Pancreas (tissue), 10 donors: ENCODE data around the gene PDLIM5. TPM values are rescaled to one million over a fixed set of nuclear protein-coding genes. Genes with fewer than 3 reads are reported as not detected.

Experiments
- ATAC-seq, 4 donors: fragments of 200-7000 bp; cut with Tn5 transposase; one replicate each; pipeline versions ENCODE4 v1.8.0 to v1.9.1; 2020; ENCODE audit warnings: mild to moderate bottlenecking in 4 of 4, moderate library complexity in 4 of 4
- DNase-seq, 6 donors: peaks; one replicate each; pipeline ENCODE4 v3.0.0-alpha.2; 2020
- FAIRE-seq: peaks from 2 replicates; lab custom pipeline; 2012; peaks lifted over from hg19 to GRCh38; lab: Jason Lieb, UNC
- H3K27ac ChIP-seq, 4 donors: fragments of 200-600 bp; sonication (generic); 1 replicate in 3 of 4; 2 replicates in 1 of 4; pipeline versions ENCODE4 v1.5.0 to v1.8.0; 2020
- H3K27me3 ChIP-seq, 4 donors: fragments of 200-600 bp; one replicate each; pipeline ENCODE4 v1.8.0; 2021
- H3K36me3 ChIP-seq, 3 donors: fragments of 200-600 bp; sonication (generic) in 1 of 3; one replicate each; pipeline versions ENCODE4 v1.5.0 to v1.8.0; 2020 to 2021
- H3K4me1 ChIP-seq, 3 donors: fragments of 200-600 bp; one replicate each; pipeline ENCODE4 v1.8.0; 2021
- H3K4me3 ChIP-seq, 4 donors: fragments of 200-600 bp; sonication (generic) in 2 of 4; one replicate each; pipeline versions ENCODE4 v1.5.0 to v1.8.0; 2020 to 2021
- H3K9me3 ChIP-seq, 4 donors: fragments of 200-600 bp; one replicate each; pipeline ENCODE4 v1.8.0; 2021
- WGBS, 2 donors: extraction: QIAGEN DNeasy Blood & Tissue Kit; methylation state at CpG; one replicate each; pipeline ENCODE4 v1.1.7; 2013; 5-methylcytosine and 5-hydroxymethylcytosine counted together
- intact Hi-C, 3 donors: fragments of 100-400 bp; cut with DNase I; formaldehyde crosslinking; loops; one replicate each; pipeline versions ENCODE4 v1.11.1 to v1.14.2; 2022
- polyA plus RNA-seq, 2 donors: library from polyadenylated mRNA; stranded (reverse); fragments of 200-250 nt; gene quantifications; one replicate each; pipeline ENCODE4 v1.2.3, GENCODE V29; 2013
- total RNA-seq, 6 donors: library from RNA; stranded (reverse); fragmentation: NEBNext Ultra II Directional in 4 of 6; extraction: Animal tissue kit (Norgen Biotek cat#: 25700) in 4 of 6; gene quantifications; one replicate each; pipeline versions ENCODE4 v1.2.1 to v1.2.4, GENCODE V29; 2021 to 2023
- TF ChIP-seq, protein P1 (sequence below), 4 donors: fragments of 200-600 bp; sonication (generic) in 3 of 4; IDR thresholded peaks; one replicate each; pipeline versions ENCODE4 v1.5.0 to v1.8.0; 2021; ENCODE audit warnings: antibody characterized with exemption in 4 of 4
- donor health status: healthy with polysubstance abuse.
- donor health status: DM: no; HTN: no; CAD: no; lungs with moderate emphysema.
- donor health status: DM: no; HTN: no; CAD: no.
- donor health status: control.
- donor health status: control.
- donor health status: Bipolar disorder and iron deficiency.
- donor health status: DM: yes; HTN: yes; CAD: no.
- donor health status: DM: no; HTN: no; CAD: no.
- donor health status: DM: no; HTN: no; CAD: no.
- donor health status: DM: yes; HTN: yes; CAD: no.

Gene PDLIM5
- total and polyA plus RNA-seq, 8 donors, result 13.2 to 99.0 (median 49.8) TPM

DNA sequence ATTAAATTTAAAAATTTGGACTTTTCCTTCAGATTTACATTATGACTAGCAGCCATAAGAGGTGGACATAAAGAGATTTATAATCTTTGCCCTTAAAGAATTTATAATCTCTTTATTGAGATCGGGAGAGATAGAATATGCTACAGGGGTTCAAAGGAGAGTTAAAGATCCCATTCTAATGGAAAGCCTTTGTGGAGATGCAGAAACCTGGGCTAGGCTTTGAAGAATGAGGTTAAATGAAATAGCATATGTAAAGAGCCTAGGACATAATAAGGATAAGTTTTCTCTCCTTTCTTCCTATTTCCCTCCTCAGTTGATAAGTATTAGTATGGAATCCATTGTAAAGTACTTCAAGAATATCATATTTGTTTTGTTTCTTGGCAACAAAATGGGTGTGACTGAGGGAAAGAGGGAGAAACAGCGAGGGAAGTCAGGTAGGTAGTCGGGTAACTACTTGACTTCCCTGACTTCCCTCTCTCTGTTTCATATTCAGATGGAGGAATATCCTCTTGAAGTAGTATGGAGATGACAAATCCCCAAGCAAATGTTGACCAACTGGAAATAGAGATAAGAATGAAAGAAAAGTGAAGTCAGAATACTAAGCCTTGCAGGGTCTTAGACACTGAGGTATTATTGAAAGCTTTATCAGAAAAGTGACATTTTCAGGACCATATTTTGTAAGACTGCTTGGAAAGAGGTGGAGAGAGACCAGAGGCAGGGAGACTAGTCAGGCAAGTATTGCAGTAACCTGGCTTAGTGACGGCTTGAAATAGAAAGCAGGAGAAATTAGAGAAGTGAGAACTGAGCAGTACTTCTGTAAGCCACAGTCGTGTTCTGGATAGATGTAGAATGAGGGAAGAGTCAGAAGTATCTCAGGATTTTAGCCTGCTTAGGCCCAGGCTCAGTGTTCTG lies 82.9 kb downstream of the PDLIM5 start:
- TF ChIP-seq, protein P1, sequence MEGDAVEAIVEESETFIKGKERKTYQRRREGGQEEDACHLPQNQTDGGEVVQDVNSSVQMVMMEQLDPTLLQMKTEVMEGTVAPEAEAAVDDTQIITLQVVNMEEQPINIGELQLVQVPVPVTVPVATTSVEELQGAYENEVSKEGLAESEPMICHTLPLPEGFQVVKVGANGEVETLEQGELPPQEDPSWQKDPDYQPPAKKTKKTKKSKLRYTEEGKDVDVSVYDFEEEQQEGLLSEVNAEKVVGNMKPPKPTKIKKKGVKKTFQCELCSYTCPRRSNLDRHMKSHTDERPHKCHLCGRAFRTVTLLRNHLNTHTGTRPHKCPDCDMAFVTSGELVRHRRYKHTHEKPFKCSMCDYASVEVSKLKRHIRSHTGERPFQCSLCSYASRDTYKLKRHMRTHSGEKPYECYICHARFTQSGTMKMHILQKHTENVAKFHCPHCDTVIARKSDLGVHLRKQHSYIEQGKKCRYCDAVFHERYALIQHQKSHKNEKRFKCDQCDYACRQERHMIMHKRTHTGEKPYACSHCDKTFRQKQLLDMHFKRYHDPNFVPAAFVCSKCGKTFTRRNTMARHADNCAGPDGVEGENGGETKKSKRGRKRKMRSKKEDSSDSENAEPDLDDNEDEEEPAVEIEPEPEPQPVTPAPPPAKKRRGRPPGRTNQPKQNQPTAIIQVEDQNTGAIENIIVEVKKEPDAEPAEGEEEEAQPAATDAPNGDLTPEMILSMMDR (IDR thresholded peaks at IDR 0.05), result no peak
- Histone ChIP-seq H3K27ac (peak overlapping the region in 2 of 4 donors; percentile 50 to 71), H3K27me3 (no peaks in the 10 kb centered on the region), H3K36me3 (no peaks in the 10 kb centered on the region), H3K4me1 (peaks cover 20 to 69% (median 53%) of the 10 kb centered on the region in 3 donors), H3K4me3 (no peak overlapping the region), H3K9me3 (no peaks in the 10 kb centered on the region)
- WGBS, 2 donors, result 28 to 34% methylated on average over 5 of the region's 5 CpGs
- no peak for DNase-seq
- intact Hi-C loops, result no loop called here
- ATAC-seq, result peak; percentile 48 to 76 (median 68)
- peak; percentile 20 for FAIRE-seq

DNA sequence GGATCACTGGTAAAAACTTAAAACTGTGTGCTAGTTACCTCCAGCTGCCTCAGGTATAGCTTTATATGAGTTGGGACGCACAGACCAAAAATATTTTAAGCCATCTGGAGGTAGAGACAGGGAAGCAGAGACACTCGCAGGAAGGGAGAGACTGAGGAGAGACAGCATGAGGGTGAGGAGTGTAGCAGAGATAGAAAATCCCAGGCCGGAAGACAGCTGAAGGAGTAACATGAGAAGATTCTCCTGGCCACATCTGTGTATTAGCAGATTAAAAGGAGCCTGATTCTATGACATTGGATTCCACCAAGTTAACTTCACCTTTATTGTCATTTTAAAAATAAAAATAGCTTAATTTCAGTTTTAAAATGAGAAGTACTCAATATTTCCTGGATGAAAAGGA lies 84.3 kb downstream of the PDLIM5 start:
- intact Hi-C loops, result no loop called here
- H3K4me1 ChIP-seq, result peaks cover 15 to 57% (median 42%) of the 10 kb centered on the region in 3 donors
- no peak overlapping the region for H3K4me3 ChIP-seq
- WGBS, 2 donors, result 83 to 87% methylated on average over 3 of the region's 3 CpGs
- DNase-seq (no peak), ATAC-seq (peak in 1 of 4 donors; percentile 8), FAIRE-seq (no peak)
- H3K27me3 ChIP-seq, result no peaks in the 10 kb centered on the region
- no peaks in the 10 kb centered on the region for H3K9me3 ChIP-seq
- TF ChIP-seq, protein P1 (IDR thresholded peaks at IDR 0.05), result no peak
- H3K27ac ChIP-seq, result peak overlapping the region in 2 of 4 donors; percentile 50 to 51
- H3K36me3 ChIP-seq, result no peaks in the 10 kb centered on the region

DNA sequence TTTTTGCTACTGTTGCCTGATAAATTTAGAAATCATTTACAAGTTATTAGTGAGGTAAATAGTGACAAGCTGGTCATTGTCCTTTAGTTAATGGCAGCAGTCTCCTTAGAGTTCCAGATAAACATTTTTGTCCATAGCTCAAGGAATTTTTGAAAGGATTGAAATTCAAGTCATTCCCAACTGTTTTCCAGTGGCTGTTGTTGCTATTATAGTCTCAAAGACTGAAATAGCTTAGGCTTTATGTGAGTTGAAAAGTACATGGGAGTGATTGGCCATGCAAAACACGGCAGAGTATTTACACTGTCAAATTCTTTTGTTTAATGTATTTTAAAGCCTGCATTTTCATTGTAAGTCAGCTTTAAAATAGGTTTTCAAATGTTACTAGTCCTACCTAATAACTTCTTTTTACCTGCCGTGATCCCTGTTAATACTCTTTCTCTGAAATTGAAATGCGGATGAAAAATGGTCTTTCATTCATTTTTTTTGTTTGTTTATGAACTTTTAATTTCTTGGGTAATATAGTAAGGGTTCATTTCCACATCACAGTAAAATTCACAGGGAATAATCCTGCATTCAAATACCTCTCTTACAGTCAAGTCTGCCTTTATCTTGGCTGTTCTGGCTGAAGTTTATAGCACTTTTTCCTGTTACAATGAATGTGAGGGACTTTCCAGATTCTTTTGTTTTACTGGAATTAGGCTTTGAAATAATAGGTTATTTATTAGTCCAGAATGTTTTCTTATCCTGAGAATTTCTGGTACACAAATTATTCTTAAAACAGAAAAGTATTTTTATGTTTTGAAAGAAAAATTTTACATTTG lies 85.1 kb downstream of the PDLIM5 start:
- ATAC-seq (peak in 2 of 4 donors; percentile 27 to 45), FAIRE-seq (peak; percentile 89), DNase-seq (no peak)
- TF ChIP-seq, protein P1 (IDR thresholded peaks at IDR 0.05), result no peak
- H3K4me3 ChIP-seq, result no peak overlapping the region
- peaks cover 15 to 57% (median 42%) of the 10 kb centered on the region in 3 donors for H3K4me1 ChIP-seq
- no peaks in the 10 kb centered on the region for H3K9me3 ChIP-seq
- peak overlapping the region in 2 of 4 donors; percentile 50 to 51 for H3K27ac ChIP-seq
- H3K27me3 ChIP-seq, result no peaks in the 10 kb centered on the region
- intact Hi-C loops, result no loop called here
- 54 to 55% methylated on average over 3 of the region's 3 CpGs for WGBS, 2 donors
- no peaks in the 10 kb centered on the region for H3K36me3 ChIP-seq

DNA sequence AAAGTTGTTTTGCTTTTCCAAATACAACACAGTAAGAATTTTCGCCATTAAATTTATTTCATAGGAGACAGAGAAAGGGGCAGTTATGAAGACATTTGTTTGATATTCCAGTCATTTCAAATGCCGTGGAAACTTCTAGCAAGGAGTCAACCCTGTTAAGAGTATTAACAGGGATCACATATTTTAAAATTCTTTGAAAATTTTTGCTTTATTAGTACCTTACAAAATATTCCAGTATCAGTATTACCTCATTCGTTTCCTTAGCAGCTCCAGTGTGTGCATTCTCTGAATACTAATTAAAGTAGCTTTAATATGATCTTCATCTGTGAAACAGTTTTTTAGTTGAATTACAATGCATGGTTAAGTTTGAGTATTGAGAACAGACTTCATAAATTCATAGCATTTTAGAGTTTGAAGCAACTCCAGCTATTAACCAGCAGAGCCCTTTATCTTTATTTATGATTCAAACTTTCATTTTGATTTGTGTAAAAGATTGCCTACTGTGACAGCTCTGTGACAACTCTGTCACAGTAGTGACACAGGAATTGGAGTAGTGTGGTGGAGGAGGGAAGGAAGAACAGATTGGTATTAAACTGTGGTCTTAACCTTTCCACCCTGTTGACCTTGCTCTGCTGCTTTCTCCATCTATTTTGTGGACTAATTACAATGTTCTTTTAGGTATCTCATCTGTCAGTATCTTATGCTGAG lies 86.3 kb downstream of the PDLIM5 start:
- no peaks in the 10 kb centered on the region for H3K27me3 ChIP-seq
- no peaks in the 10 kb centered on the region for H3K9me3 ChIP-seq
- no peaks in the 10 kb centered on the region for H3K36me3 ChIP-seq
- DNase-seq (no peak), FAIRE-seq (peak; percentile 13), ATAC-seq (no peak)
- WGBS, 2 donors, result 74 to 82% methylated on average over 3 of the region's 3 CpGs
- intact Hi-C loops, result no loop called here
- H3K4me1 ChIP-seq, result peaks cover 15 to 56% (median 41%) of the 10 kb centered on the region in 3 donors
- H3K4me3 ChIP-seq, result no peak overlapping the region
- peak overlapping the region in 2 of 4 donors; percentile 50 to 51 for H3K27ac ChIP-seq
- TF ChIP-seq, protein P1 (IDR thresholded peaks at IDR 0.05), result no peak
